Hair follicle dermal papilla cell (primary cell): Measurements from ENCODE around the gene EPC1. TPM values are rescaled to one million over a fixed set of nuclear protein-coding genes. Genes with fewer than 3 reads are reported as not detected.

ENCODE experiments used
- small RNA-seq: library from RNA; depleted of rRNA; stranded (forward); fragments of <200 nt; gene quantifications from one replicate; pipeline ENCODE3, GENCODE V24; 2012
- total RNA-seq: library from RNA; depleted of rRNA; stranded (reverse); fragments of >200 nt; gene quantifications from 2 replicates; pipeline ENCODE4 v1.2.3, GENCODE V29; 2012

EPC1 gene, protein sequence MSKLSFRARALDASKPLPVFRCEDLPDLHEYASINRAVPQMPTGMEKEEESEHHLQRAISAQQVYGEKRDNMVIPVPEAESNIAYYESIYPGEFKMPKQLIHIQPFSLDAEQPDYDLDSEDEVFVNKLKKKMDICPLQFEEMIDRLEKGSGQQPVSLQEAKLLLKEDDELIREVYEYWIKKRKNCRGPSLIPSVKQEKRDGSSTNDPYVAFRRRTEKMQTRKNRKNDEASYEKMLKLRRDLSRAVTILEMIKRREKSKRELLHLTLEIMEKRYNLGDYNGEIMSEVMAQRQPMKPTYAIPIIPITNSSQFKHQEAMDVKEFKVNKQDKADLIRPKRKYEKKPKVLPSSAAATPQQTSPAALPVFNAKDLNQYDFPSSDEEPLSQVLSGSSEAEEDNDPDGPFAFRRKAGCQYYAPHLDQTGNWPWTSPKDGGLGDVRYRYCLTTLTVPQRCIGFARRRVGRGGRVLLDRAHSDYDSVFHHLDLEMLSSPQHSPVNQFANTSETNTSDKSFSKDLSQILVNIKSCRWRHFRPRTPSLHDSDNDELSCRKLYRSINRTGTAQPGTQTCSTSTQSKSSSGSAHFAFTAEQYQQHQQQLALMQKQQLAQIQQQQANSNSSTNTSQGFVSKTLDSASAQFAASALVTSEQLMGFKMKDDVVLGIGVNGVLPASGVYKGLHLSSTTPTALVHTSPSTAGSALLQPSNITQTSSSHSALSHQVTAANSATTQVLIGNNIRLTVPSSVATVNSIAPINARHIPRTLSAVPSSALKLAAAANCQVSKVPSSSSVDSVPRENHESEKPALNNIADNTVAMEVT
- 30.2 and 34.1 TPM in 2 replicates for total RNA-seq

DNA sequence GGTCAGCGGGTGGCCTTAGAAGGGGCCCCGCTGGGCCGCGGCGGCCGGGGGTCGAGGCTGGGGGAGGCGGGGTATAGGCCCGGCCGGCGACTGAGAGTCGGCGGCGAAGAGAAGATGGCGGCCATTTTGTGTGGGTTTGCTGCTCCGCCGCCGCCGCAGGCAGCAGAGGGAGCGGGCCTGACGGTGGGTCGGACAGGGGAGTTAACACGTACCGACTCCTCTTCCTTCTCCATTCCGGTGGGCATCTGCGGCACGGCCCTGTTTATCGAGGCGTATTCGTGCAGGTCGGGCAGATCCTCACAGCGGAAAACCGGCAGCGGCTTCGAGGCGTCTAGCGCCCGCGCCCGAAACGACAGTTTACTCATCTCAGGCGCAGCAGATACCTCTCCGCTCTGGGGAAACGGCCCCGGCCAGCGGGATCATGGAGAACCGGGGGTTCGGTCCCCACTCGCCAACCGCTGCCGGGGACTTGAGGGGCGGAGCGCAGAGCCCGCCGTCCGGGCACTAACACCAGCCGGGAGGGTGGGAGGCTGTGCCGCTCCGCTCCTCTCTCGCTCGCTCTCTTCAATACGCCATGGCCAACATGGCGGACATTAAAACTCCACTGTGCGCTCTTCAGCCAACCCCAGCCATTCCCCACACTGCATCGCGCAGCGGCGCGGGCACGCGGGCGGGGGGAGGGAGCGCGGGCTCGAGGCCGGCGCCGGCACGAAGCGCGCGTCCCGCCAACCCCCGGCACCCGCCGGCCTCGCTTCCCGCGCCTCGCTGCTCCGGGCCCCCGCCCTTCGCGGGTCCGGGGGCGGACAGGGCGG, at the start of gene EPC1:
TSS of gene EPC1 (minus strand) at position 608 of the 812 bp plus-strand sequence. CDS start at position 365, 243 bp downstream.

Small RNA genes within 50 kb of the gene (small RNA-seq; reads per million reads assigned to genes)
- gene RNU6-1244P: not detected

Other genes with a start within 250 kb of the EPC1 start
- gene CCDC7, start 99.0 kb upstream of the EPC1 start, total RNA-seq: 16.2 and 19.4 TPM in 2 replicates